ENCODE measurements around the gene SORCS1.

Gene SORCS1

DNA sequence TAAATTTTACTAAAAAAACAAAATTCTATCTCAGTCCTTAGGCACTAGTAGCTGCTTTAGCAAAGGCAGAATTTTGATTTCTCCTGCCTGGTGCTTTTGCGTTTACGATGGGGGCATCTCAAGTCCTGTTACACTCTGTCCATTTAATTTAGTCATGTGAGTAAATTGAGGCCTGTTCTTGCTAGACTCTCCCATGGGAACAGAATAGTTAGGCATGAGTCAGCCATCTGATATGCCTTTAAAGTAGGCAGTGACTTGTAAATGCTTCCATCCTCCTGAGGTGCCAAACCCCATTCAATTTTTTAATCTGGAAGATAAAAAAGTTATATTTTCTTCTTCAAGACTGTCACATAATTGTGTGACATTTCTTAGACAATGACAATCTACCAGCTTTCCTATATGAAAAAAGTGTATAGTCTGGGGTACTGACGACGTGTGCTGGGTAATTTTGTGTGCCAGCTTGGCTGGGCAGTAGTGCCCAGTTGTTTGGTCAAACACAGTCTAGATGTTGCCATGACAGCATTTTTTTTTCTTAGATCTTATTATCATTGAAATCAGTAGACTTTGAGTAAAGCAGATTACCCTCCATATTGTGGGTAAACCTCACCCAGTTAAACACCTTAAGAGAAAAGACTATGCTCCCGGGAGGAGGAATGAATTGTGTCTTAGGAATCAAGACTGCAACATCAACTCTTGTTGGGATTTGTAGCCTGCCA, 603.4 kb downstream of the SORCS1 start:
- TF ChIP-seq, protein P1, sequence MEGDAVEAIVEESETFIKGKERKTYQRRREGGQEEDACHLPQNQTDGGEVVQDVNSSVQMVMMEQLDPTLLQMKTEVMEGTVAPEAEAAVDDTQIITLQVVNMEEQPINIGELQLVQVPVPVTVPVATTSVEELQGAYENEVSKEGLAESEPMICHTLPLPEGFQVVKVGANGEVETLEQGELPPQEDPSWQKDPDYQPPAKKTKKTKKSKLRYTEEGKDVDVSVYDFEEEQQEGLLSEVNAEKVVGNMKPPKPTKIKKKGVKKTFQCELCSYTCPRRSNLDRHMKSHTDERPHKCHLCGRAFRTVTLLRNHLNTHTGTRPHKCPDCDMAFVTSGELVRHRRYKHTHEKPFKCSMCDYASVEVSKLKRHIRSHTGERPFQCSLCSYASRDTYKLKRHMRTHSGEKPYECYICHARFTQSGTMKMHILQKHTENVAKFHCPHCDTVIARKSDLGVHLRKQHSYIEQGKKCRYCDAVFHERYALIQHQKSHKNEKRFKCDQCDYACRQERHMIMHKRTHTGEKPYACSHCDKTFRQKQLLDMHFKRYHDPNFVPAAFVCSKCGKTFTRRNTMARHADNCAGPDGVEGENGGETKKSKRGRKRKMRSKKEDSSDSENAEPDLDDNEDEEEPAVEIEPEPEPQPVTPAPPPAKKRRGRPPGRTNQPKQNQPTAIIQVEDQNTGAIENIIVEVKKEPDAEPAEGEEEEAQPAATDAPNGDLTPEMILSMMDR (IDR thresholded peaks at IDR 0.05; ENCODE audit: control extremely low read depth, extremely low read depth, low read depth, missing control alignments): no peak
- ChIA-PET POLR2A (no interaction called here), CTCF (no interaction called here)
- DNase-seq (ENCODE audit: extremely low spot score): no peak

DNA sequence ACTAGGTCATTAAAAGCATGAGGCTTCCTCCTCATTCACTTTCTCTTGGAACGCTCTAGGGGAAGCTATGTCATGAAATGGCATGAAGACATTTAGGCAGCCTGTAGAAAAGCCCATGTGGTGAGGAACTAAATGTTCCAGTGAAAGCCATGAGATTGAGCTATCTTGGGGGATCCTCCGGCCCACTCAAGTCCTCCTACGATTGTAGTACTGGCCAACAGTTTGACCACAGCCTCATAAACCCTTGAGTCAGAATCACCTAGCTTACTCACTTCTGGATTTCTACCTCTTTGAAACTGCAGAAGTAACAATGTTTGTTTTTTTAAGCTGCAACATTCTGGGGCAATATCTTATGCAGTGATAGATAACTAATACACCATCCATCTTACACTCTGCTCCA, 605.1 kb downstream of the SORCS1 start:
- ChIA-PET CTCF (interaction anchor here (1.2 to 1.4 kb wide), 2 partner anchors 12 to 24 kb away, joined by 3 read pairs; no protein-coding TSS in a partner anchor), POLR2A (no interaction called here)
- DNase-seq (ENCODE audit: extremely low spot score): no peak

DNA sequence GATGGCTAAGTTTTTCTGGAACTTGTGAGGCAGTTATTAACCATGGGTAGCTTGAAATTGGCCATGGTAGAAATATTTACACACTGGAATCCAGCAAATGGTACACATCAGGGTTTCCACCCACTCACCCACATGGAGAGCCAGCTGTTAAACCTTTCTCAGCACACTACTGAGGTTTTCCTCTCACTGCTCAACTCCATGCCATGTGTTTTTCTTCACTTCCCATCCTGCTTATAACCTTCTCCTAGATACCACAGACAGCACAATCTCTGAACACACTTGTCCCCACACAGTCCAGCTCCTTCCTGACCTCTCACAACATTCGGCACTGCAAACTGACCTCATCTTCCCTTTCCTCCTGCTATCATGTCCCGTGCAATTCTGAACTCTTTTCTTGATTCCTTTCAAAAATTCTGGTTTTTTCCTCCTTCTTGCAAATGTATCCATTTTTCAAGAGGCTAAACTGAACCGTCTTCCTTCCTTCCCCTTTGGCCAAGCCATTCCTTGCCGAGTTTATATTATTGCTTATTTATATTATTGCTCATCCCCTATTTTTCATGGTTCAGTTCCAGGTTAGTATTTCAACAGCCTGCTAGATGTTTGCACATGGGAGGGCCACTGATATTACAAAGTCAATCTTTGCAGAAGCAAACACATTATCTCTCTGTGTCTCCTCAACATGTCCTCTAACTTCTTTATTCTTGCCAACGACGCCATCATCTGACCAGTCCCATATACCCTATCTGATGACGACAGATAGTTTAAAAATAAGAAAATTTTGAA, 606.4 kb downstream of the SORCS1 start:
- ChIA-PET CTCF (no interaction called here), POLR2A (no interaction called here)
- TF ChIP-seq, protein P1 (IDR thresholded peaks at IDR 0.05; ENCODE audit: control extremely low read depth, extremely low read depth, low read depth, missing control alignments): no peak
- no peak for DNase-seq (ENCODE audit: extremely low spot score)

More for the DNA sequence above, 605.1 kb downstream of the SORCS1 start:
- TF ChIP-seq, protein P1 (IDR thresholded peaks at IDR 0.05; ENCODE audit: control extremely low read depth, extremely low read depth, low read depth, missing control alignments): no peak

DNA sequence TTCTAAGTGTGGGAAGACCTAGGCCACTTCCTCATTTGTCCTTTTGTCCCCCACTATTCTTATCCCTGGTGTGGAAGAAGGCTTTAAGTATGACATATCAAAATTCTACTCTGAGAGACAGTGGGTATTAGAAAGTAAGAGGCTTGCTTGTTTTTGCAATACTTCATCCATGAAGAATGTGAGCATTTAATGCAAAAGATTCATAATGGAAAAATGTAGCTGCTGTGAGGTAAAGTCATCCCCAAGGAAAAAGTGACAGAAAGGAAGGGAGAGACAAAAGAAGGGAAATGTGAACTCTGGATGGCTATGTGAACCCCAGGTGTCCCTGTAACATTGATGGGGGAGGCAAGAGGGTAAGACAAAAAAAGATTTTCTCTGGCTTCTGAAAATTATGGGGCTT, 607.5 kb downstream of the SORCS1 start:
- ChIA-PET POLR2A (no interaction called here), CTCF (no interaction called here)
- TF ChIP-seq, protein P1 (IDR thresholded peaks at IDR 0.05; ENCODE audit: control extremely low read depth, extremely low read depth, low read depth, missing control alignments): no peak
- no peak for DNase-seq (ENCODE audit: extremely low spot score)

DNA sequence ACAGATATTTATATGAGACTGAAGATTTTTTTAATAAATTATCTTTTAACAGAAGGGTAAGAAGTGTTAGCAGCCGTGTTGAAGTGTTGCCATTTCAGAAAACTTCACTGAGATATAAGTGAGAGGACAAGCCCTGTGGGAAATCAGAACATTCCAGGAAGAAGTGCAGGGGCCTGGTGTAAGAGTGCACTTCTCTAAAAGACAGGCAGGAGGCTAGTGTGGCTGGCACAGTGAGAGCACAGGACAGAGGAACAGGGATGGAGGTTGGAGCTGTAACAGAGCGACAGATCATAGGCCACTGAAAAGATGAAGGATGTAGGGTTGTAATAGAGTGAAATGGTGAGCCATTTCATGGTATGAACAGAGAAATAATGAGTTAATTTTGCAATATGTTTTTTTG, 608.9 kb downstream of the SORCS1 start:
- POLR2A ChIA-PET: no interaction called here
- TF ChIP-seq, protein P1 (IDR thresholded peaks at IDR 0.05; ENCODE audit: control extremely low read depth, extremely low read depth, low read depth, missing control alignments): no peak
- CTCF ChIA-PET: no interaction called here
- DNase-seq (ENCODE audit: extremely low spot score): no peak

DNA sequence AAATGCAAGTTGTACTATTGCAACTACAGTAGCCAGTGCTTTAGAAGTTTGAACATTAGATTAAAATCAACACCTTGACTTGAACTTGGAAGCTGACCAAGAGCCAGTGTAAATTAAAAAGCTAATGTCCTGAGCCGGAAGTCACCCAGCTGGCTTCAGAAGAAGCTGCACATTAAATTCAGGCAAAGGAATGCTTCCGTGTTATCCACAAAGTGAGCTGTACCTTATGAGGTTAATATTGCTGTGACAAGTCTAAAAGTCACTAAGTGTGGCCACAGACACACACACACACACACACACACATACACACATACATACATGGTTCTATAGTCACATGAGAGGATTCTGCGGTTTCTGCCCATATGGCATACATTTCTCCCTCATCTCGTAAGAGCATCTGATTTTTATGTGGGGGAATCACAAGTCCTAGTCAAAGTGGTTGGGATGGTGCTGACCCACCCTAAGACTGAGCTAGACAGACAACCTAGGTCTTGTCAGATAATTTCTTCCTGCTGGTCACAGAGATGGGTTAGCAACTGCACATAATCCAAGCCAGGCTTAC, 612.9 kb downstream of the SORCS1 start:
- ChIA-PET CTCF (no interaction called here), POLR2A (no interaction called here)
- TF ChIP-seq, protein P1 (IDR thresholded peaks at IDR 0.05; ENCODE audit: control extremely low read depth, extremely low read depth, low read depth, missing control alignments): no peak
- DNase-seq (ENCODE audit: extremely low spot score): no peak
